Fibroblast of peridontal ligament (primary cell): ENCODE data around the gene UBE2D2.

Source experiments
- DNase-seq: peaks from one replicate; pipeline ENCODE4 v3.0.0-alpha.2; 2010; ENCODE audit errors: extremely low read depth

Gene UBE2D2

GRCh38 chr5:139647506-139648204 lies 86.5 kb downstream of the UBE2D2 start:
- no peak for DNase-seq

GRCh38 chr5:139648205-139649081 lies 87.3 kb downstream of the UBE2D2 start, which contains the start of gene CXXC5:
TSS of gene CXXC5 (plus strand) at chr5:139648349. CDS start at chr5:139680524, 32,175 bp downstream.
- peak; percentile 78 for DNase-seq

GRCh38 chr5:139649082-139649991 lies 88.2 kb downstream of the UBE2D2 start:
- no peak for DNase-seq

- DNase-seq, result no peak
Observed at GRCh38 chr5:139650031-139650688, 89.0 kb downstream of the UBE2D2 start.

GRCh38 chr5:139650689-139651042 lies 89.5 kb downstream of the UBE2D2 start:
- no peak for DNase-seq

- DNase-seq, result no peak
Observed at GRCh38 chr5:139651043-139651834, 90.1 kb downstream of the UBE2D2 start.

- DNase-seq, result peak; percentile 77
Observed at GRCh38 chr5:139651853-139652787, 91.0 kb downstream of the UBE2D2 start.

GRCh38 chr5:139652788-139653241 lies 91.7 kb downstream of the UBE2D2 start:
- peak; percentile 47 for DNase-seq

- DNase-seq, result no peak
Observed at GRCh38 chr5:139653616-139654015, 92.5 kb downstream of the UBE2D2 start.

- DNase-seq, result no peak
Observed at GRCh38 chr5:139654464-139654863, 93.3 kb downstream of the UBE2D2 start.

- no peak for DNase-seq
Observed at GRCh38 chr5:139654871-139655491, 93.8 kb downstream of the UBE2D2 start.

GRCh38 chr5:139655727-139656271 lies 94.7 kb downstream of the UBE2D2 start:
- DNase-seq, result peak; percentile 67

- DNase-seq, result peak; percentile 39
Observed at GRCh38 chr5:139657363-139658321, 96.5 kb downstream of the UBE2D2 start.

- no peak for DNase-seq
Observed at GRCh38 chr5:139658501-139658927, 97.4 kb downstream of the UBE2D2 start.

GRCh38 chr5:139658928-139659667 lies 98.0 kb downstream of the UBE2D2 start:
- DNase-seq, result peak; percentile 42

- DNase-seq, result no peak
Observed at GRCh38 chr5:139659695-139660101, 98.6 kb downstream of the UBE2D2 start.
